GM21515 (cell line): ENCODE measurements around the gene KRT2.

Source experiments
- ATAC-seq: cut with Tn5 transposase; IDR thresholded peaks from one replicate; pipeline ENCODE4 v1.9.1; 2021; ENCODE audit not compliant: unreplicated experiment

KRT2 gene

DNA sequence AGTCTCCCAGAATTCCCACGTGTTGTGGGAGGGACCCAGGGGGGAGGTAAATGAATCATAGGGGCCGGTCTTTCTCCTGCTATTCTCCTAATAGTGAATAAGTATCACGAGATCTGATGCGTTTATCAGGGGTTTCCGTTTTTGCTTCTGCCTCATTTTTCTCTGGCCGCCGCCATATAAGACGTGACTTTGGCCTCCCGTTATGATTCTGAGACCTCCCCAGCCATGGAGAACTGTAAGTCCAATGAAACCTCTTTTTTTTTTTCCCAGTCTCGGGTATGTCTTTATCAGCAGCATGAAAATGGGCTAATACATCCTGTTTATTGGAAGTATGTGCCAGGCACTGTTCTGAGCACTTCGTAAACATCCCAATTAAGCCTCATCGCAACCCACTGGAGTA lies 51.5 kb downstream of the KRT2 start:
- no peak for ATAC-seq

GRCh38 chr12:52600071-52600470 lies 51.9 kb downstream of the KRT2 start:
- ATAC-seq: no peak

- no peak for ATAC-seq
These were observed 53.0 kb downstream of the KRT2 start for GRCh38 chr12:52598966-52599365.
